Measurements from ENCODE around the gene AXIN2. TPM values are rescaled to one million over a fixed set of nuclear protein-coding genes. Genes with fewer than 3 reads are reported as not detected.
A peak's percentile ranks its signal among the peaks of the same experiment; 100 is the strongest.

Gene AXIN2, protein sequence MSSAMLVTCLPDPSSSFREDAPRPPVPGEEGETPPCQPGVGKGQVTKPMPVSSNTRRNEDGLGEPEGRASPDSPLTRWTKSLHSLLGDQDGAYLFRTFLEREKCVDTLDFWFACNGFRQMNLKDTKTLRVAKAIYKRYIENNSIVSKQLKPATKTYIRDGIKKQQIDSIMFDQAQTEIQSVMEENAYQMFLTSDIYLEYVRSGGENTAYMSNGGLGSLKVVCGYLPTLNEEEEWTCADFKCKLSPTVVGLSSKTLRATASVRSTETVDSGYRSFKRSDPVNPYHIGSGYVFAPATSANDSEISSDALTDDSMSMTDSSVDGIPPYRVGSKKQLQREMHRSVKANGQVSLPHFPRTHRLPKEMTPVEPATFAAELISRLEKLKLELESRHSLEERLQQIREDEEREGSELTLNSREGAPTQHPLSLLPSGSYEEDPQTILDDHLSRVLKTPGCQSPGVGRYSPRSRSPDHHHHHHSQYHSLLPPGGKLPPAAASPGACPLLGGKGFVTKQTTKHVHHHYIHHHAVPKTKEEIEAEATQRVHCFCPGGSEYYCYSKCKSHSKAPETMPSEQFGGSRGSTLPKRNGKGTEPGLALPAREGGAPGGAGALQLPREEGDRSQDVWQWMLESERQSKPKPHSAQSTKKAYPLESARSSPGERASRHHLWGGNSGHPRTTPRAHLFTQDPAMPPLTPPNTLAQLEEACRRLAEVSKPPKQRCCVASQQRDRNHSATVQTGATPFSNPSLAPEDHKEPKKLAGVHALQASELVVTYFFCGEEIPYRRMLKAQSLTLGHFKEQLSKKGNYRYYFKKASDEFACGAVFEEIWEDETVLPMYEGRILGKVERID
- total RNA-seq (ENCODE audit: unreplicated experiment), result 44.8 TPM
- long read RNA-seq, partial matches to known transcripts, result 0 of 1 reads
- long read RNA-seq, other reads (novel, unspliced or antisense), result 1 of 1 reads

DNA sequence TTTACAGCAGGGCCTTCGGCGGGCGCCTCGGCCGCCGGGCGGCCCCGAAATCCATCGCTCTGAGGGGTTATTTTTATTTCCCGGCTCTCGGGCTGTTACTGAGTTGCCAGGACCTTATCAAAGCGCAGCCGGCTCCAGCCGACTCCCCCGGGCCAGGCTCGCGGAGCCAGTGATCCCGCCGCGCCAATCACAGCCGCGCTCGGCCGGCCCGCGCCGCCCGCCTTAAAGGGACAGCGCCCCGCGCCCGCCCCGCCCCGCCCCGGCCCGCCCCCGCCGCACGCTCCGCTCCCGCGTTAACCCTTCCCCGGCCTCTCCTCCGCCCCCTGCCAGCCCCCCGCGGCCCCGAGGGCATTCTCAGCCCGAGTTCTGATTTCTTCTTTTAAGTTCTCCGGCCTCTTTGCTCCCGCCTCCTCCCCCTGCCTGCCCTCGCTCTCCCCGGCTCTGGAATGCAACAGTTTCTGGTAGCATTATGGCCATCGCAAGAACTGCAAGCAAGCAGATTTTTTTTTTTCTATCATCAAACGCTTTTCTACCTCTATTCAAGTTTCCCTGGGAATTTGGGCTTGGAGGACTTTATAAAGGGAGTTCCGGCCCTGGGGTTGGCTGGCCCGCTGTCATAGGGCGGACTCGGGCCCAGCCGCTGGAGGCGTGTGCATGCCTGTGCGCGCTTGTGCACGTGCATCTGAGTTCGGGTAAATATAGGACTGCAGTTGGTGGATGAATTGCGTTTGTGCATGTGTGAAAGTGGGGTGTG is at the start of gene AXIN2:
Gene AXIN2 (minus strand): TSS at position 197 of the 754 bp plus-strand sequence. CDS start 3,028 bp downstream, outside the sequence.
- DNase-seq (ENCODE audit: low spot score), result peak; percentile 92
- Mint-ChIP-seq H3K9me3 (ENCODE audit: unreplicated experiment) (no peaks in the 10 kb centered on the region), H3K36me3 (ENCODE audit: low read depth, unreplicated experiment) (peaks cover 5% of the 10 kb centered on the region), H3K4me1 (ENCODE audit: unreplicated experiment) (peaks cover 20% of the 10 kb centered on the region), H3K27me3 (ENCODE audit: unreplicated experiment) (peaks cover 6% of the 10 kb centered on the region), H3K4me3 (ENCODE audit: unreplicated experiment) (peak within 1 kb of the TSS; percentile 91), H3K27ac (ENCODE audit: unreplicated experiment) (peak within 1 kb of the TSS; percentile 89)
- TF ChIP-seq, protein P1, sequence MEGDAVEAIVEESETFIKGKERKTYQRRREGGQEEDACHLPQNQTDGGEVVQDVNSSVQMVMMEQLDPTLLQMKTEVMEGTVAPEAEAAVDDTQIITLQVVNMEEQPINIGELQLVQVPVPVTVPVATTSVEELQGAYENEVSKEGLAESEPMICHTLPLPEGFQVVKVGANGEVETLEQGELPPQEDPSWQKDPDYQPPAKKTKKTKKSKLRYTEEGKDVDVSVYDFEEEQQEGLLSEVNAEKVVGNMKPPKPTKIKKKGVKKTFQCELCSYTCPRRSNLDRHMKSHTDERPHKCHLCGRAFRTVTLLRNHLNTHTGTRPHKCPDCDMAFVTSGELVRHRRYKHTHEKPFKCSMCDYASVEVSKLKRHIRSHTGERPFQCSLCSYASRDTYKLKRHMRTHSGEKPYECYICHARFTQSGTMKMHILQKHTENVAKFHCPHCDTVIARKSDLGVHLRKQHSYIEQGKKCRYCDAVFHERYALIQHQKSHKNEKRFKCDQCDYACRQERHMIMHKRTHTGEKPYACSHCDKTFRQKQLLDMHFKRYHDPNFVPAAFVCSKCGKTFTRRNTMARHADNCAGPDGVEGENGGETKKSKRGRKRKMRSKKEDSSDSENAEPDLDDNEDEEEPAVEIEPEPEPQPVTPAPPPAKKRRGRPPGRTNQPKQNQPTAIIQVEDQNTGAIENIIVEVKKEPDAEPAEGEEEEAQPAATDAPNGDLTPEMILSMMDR (IDR thresholded peaks at IDR 0.05; ENCODE audit: unreplicated experiment), result no peak

DNA sequence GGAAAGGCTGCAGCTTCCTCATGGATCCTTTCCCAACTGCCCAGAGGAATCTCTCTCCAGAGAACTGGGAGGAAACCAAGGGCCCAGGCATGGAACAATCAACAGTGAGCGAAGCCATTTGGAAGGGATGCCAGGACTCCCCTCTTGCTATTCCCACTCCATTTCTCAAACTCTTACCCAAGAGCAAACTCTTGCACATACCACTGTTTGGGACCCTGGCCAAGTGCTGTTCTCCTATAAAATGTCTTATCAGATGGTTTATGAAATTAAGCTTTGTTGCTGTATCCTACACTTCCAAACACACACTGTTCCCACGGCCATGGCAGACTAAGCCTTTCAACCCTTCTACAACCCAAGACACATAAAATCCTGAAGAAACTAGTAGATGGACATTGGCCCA is 48.3 kb upstream of the AXIN2 start:
- no peak overlapping the region for H3K27ac Mint-ChIP-seq (ENCODE audit: unreplicated experiment)
- DNase-seq (ENCODE audit: low spot score), result no peak
- H3K9me3 Mint-ChIP-seq (ENCODE audit: unreplicated experiment), result no peaks in the 10 kb centered on the region

DNA sequence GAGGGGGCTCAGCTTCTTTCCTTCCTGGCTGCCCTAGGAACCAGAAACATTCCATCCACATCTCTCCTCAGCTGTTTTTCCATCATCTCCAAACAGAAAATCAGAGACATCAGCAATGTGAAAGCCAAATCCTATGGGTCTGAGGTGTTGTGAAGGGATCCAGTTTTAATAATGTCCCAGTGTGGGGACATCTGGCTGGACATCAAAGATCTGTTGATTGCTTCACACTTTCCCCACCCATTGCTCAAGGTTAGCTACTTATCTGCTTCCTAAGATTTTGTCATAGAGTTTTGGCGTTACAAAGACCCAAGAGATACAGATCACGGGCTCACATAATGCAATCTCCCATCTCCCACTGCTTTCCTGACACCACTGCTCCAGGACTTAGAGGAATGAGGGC is 47.8 kb upstream of the AXIN2 start:
- Mint-ChIP-seq H3K36me3 (ENCODE audit: low read depth, unreplicated experiment) (peaks cover 11% of the 10 kb centered on the region), H3K27ac (ENCODE audit: unreplicated experiment) (no peak overlapping the region), H3K27me3 (ENCODE audit: unreplicated experiment) (peaks cover 2% of the 10 kb centered on the region), H3K4me3 (ENCODE audit: unreplicated experiment) (no peak overlapping the region), H3K9me3 (ENCODE audit: unreplicated experiment) (no peaks in the 10 kb centered on the region), H3K4me1 (ENCODE audit: unreplicated experiment) (peaks cover under 1% of the 10 kb centered on the region)
- TF ChIP-seq, protein P1 (IDR thresholded peaks at IDR 0.05; ENCODE audit: unreplicated experiment), result no peak
- DNase-seq (ENCODE audit: low spot score), result no peak

More for the DNA sequence above, 48.3 kb upstream of the AXIN2 start:
- Mint-ChIP-seq H3K4me3 (ENCODE audit: unreplicated experiment) (no peak overlapping the region), H3K27me3 (ENCODE audit: unreplicated experiment) (peaks cover 2% of the 10 kb centered on the region), H3K36me3 (ENCODE audit: low read depth, unreplicated experiment) (peaks cover 11% of the 10 kb centered on the region), H3K4me1 (ENCODE audit: unreplicated experiment) (no peaks in the 10 kb centered on the region)
- TF ChIP-seq, protein P1 (IDR thresholded peaks at IDR 0.05; ENCODE audit: unreplicated experiment), result no peak

DNA sequence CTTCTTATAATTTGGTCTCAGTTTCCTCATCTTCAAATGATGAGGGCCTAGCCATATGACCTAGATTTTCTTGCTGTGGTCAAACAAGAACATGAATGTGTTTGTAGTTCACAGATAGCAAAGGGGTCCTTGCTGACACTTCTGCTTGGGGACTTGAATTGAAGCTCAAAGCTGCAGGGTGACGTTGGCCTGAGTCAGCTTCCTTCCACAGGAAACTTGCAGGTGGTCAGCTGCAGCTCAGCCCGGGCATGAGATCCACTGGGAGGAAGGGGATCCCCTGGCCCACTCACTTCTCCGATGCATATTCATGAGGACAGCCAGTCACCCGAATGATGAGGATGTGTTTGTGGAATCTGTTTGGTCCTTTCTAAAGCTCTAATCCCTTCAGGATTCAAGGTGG is 42.6 kb upstream of the AXIN2 start:
- no peak for DNase-seq (ENCODE audit: low spot score)

More for the DNA sequence above, 42.6 kb upstream of the AXIN2 start:
- Mint-ChIP-seq H3K9me3 (ENCODE audit: unreplicated experiment) (no peaks in the 10 kb centered on the region), H3K27ac (ENCODE audit: unreplicated experiment) (no peak overlapping the region), H3K36me3 (ENCODE audit: low read depth, unreplicated experiment) (peaks cover 3% of the 10 kb centered on the region), H3K4me3 (ENCODE audit: unreplicated experiment) (no peak overlapping the region), H3K27me3 (ENCODE audit: unreplicated experiment) (no peaks in the 10 kb centered on the region), H3K4me1 (ENCODE audit: unreplicated experiment) (peaks cover 4% of the 10 kb centered on the region)
- TF ChIP-seq, protein P1 (IDR thresholded peaks at IDR 0.05; ENCODE audit: unreplicated experiment), result no peak
